Measurements from ENCODE around the gene SLCO2A1. TPM values are rescaled to one million over a fixed set of nuclear protein-coding genes. Genes with fewer than 3 reads are reported as not detected.

Gene SLCO2A1
- total RNA-seq, result under 0.01 TPM in 2 replicates

DNA sequence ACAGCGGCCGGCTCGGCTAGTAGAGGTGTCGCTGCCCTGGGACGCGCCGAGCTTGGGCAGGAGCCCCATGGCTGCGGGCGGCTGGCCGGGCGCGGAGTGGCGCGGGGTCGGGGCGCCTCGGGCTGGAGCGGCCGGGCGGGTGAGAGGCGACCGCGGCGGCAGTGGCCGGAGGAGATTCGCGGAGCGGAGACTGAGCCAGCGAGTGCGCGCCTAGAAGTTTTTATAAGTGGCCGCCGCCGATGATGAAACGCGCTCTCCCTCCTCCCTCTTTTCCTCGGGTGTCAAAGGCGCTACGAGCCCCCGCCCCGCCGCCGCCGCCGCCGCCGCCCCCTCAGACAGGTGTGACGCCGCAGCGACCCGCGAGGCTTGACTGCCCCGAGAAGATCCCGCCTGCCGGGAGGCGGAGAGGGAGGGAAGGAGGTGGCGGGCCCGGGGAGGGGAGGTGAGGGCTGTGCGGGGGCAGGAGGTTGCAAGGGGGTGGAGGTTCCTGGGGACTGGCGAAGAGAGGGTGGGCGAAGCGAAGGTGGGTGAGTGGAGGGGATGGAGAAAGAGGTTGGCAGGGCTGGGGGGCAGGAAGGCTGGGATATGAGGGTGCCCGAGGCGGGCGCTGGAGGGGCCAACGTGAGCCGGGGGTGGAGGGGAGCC is at the start of gene SLCO2A1:
TSS of gene SLCO2A1 (minus strand) at position 192 of the 645 bp plus-strand sequence. CDS start at position 69, 123 bp downstream.

DNA sequence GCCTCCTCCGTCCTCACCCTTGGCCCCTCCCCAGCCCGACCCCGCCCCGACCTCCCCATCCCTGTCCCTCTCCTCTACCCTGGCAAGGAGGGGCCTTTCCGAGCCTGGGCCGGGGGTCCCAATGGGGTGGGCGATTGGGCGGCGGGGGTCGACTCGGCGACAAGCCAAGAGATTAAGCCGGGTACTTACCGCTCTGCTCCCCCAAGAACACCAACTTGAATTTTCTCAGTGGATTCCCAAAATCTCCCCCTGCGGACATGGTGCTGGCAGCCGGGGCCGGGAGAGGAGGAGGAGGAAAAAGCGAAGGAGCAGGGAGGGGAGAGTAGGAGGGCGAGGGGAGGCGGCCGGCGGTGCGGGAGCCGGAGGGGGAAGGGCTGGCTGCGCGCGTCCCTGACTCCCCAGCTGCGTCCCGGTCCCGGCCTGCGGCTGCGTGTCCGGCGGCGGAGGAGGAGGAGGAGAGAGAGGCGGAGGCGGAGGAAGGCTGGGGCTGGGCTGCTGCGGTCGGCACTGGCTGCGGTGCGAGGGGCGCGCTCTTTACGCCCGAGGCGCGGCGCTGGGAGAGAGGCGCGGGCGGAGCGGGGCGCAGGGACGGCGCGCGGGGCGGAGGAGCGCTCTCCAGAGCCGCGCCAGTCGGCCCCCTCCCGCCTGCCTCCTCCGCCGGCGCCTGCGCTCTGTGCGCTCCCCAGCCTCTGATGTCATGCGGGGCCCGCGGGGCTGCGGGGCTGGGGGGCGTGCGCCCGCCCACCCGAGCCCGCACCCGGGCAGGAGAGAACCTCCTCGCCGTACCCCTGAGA is 134.3 kb downstream of the SLCO2A1 start, which contains the start of gene RAB6B:
TSS of gene RAB6B (minus strand) at position 675 of the 794 bp plus-strand sequence. CDS start at position 259, 416 bp downstream.

Other genes starting within 250 kb of the SLCO2A1 start
- gene SRPRB, start 224.1 kb downstream of the SLCO2A1 start, total RNA-seq, result 115 and 123 TPM in 2 replicates
- gene RAB6B, start 134.0 kb downstream of the SLCO2A1 start, total RNA-seq, result 1.7 and 4.2 TPM in 2 replicates
- 102 and 119 TPM in 2 replicates for gene RYK, start 220.9 kb upstream of the SLCO2A1 start, total RNA-seq

Data from smooth muscle cell of the pulmonary artery (primary cell).